Liver (tissue), 3 donors: ENCODE measurements around the gene RIC8B.

Experiments
- JUND ChIP-seq, 2 donors: IDR thresholded peaks; 2 replicates each; pipeline ENCODE4 v1.6.1; 2016; ENCODE audit warnings: antibody characterized with exemption in 2 of 2
- MAX ChIP-seq: IDR thresholded peaks from 2 replicates; pipeline ENCODE4 v1.6.1; 2016; ENCODE audit warnings: antibody characterized with exemption
- NR2F2 ChIP-seq: IDR thresholded peaks from 2 replicates; pipeline ENCODE4 v1.6.1; 2016; ENCODE audit warnings: antibody characterized with exemption
- RAD21 ChIP-seq, 2 donors: IDR thresholded peaks; 2 replicates each; pipeline ENCODE4 v1.6.1; 2016; ENCODE audit warnings: antibody characterized with exemption in 2 of 2, mild to moderate bottlenecking in 2 of 2
- SP1 ChIP-seq: IDR thresholded peaks from 2 replicates; pipeline ENCODE4 v1.6.1; 2018; ENCODE audit warnings: antibody characterized with exemption, mild to moderate bottlenecking
- TAF1 ChIP-seq: conservative IDR thresholded peaks from 2 replicates; pipeline ENCODE4 v1.6.1; 2016; ENCODE audit warnings: antibody characterized with exemption, mild to moderate bottlenecking
- YY1 ChIP-seq: IDR thresholded peaks from 2 replicates; pipeline ENCODE4 v1.6.1; 2016; ENCODE audit warnings: antibody characterized with exemption, mild to moderate bottlenecking
- TF ChIP-seq, protein P1 (sequence below): fragments of 150-350 bp; IDR thresholded peaks from 2 replicates; pipeline ENCODE4 v1.5.1; 2017; ENCODE audit warnings: improper control_type of control experiment, low read depth, low read length; ENCODE audit not compliant: missing input control
- TF ChIP-seq, protein P2 (sequence below): IDR thresholded peaks from 2 replicates; pipeline ENCODE4 v1.6.1; 2016; ENCODE audit warnings: antibody characterized with exemption, mild to moderate bottlenecking
- TF ChIP-seq, protein P3 (sequence below): IDR thresholded peaks from 2 replicates; pipeline ENCODE4 v1.6.1; 2016; ENCODE audit warnings: antibody characterized with exemption
- donor health status: healthy.
- donor health status: healthy.

DNA sequence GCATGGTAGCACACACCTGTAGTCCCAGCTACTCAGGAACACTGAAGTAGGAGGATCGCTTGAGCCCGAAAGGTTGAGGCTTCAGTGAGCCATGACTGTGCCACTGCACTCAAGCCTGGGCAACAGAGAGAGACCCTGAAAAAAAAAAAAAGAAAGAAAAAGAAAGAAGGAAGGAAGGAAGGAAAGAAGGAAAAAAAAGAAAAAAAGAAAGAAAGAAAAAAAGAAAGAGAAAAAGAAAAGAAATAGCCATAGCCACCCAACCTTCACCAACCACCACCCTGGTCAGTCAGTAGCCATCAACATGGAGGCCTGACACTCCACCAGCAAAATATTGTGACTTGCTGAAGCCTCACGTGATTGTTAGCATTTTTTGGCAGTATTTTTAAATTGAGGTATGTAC, 159.8 kb downstream of the RIC8B start:
- TF ChIP-seq, protein P1, sequence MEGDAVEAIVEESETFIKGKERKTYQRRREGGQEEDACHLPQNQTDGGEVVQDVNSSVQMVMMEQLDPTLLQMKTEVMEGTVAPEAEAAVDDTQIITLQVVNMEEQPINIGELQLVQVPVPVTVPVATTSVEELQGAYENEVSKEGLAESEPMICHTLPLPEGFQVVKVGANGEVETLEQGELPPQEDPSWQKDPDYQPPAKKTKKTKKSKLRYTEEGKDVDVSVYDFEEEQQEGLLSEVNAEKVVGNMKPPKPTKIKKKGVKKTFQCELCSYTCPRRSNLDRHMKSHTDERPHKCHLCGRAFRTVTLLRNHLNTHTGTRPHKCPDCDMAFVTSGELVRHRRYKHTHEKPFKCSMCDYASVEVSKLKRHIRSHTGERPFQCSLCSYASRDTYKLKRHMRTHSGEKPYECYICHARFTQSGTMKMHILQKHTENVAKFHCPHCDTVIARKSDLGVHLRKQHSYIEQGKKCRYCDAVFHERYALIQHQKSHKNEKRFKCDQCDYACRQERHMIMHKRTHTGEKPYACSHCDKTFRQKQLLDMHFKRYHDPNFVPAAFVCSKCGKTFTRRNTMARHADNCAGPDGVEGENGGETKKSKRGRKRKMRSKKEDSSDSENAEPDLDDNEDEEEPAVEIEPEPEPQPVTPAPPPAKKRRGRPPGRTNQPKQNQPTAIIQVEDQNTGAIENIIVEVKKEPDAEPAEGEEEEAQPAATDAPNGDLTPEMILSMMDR, result no peak
- no peak for TF ChIP-seq YY1
- no peak for TF ChIP-seq TAF1
- TF ChIP-seq MAX, result no peak
- TF ChIP-seq, protein P2, sequence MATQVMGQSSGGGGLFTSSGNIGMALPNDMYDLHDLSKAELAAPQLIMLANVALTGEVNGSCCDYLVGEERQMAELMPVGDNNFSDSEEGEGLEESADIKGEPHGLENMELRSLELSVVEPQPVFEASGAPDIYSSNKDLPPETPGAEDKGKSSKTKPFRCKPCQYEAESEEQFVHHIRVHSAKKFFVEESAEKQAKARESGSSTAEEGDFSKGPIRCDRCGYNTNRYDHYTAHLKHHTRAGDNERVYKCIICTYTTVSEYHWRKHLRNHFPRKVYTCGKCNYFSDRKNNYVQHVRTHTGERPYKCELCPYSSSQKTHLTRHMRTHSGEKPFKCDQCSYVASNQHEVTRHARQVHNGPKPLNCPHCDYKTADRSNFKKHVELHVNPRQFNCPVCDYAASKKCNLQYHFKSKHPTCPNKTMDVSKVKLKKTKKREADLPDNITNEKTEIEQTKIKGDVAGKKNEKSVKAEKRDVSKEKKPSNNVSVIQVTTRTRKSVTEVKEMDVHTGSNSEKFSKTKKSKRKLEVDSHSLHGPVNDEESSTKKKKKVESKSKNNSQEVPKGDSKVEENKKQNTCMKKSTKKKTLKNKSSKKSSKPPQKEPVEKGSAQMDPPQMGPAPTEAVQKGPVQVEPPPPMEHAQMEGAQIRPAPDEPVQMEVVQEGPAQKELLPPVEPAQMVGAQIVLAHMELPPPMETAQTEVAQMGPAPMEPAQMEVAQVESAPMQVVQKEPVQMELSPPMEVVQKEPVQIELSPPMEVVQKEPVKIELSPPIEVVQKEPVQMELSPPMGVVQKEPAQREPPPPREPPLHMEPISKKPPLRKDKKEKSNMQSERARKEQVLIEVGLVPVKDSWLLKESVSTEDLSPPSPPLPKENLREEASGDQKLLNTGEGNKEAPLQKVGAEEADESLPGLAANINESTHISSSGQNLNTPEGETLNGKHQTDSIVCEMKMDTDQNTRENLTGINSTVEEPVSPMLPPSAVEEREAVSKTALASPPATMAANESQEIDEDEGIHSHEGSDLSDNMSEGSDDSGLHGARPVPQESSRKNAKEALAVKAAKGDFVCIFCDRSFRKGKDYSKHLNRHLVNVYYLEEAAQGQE, result no peak
- no peak for TF ChIP-seq SP1
- no peak for TF ChIP-seq NR2F2
- no peak for TF ChIP-seq RAD21 (IDR thresholded peaks at IDR 0.05)
- no peak for TF ChIP-seq JUND (IDR thresholded peaks at IDR 0.05)
- TF ChIP-seq, protein P3, sequence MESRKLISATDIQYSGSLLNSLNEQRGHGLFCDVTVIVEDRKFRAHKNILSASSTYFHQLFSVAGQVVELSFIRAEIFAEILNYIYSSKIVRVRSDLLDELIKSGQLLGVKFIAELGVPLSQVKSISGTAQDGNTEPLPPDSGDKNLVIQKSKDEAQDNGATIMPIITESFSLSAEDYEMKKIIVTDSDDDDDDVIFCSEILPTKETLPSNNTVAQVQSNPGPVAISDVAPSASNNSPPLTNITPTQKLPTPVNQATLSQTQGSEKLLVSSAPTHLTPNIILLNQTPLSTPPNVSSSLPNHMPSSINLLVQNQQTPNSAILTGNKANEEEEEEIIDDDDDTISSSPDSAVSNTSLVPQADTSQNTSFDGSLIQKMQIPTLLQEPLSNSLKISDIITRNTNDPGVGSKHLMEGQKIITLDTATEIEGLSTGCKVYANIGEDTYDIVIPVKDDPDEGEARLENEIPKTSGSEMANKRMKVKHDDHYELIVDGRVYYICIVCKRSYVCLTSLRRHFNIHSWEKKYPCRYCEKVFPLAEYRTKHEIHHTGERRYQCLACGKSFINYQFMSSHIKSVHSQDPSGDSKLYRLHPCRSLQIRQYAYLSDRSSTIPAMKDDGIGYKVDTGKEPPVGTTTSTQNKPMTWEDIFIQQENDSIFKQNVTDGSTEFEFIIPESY, result no peak
